Right lung (tissue), 5 donors: ENCODE measurements around the gene MAP2K3. TPM values are rescaled to one million over a fixed set of nuclear protein-coding genes. Genes with fewer than 3 reads are reported as not detected.

Source experiments
- DNase-seq, 2 donors: peaks; one replicate each; pipeline ENCODE4 v3.0.0-alpha.2; 2013
- polyA plus RNA-seq, 5 donors: library from polyadenylated mRNA; unstranded; fragments of 120-200 nt; gene quantifications; one replicate each; pipeline versions ENCODE4 v1.2.1 to v1.2.3, GENCODE V29; 2013; ENCODE audit warnings: inconsistent platforms in 1 of 5, low replicate concordance in 1 of 5; ENCODE audit not compliant: insufficient read length in 5 of 5, insufficient read depth in 1 of 5

Gene MAP2K3
- polyA plus RNA-seq, 5 donors: 19.1 to 30.8 (median 27.2) TPM

- no peak for DNase-seq
Measured at GRCh38 chr17:21363776-21364642, 79.5 kb downstream of the MAP2K3 start.

Other genes starting within 250 kb of the MAP2K3 start
- 100 to 1,000 TPM; 183 to 211 (median 189) TPM for gene USP22, start 241.7 kb upstream of the MAP2K3 start, polyA plus RNA-seq
- 10 to 100 TPM; 24.5 to 28.1 (median 25.0) TPM for gene DHRS7B, start 157.7 kb upstream of the MAP2K3 start, polyA plus RNA-seq
- gene TMEM11, start 70.5 kb upstream of the MAP2K3 start, polyA plus RNA-seq: 10 to 100 TPM; 17.4 to 25.2 (median 20.7) TPM
- 1 to 10 TPM; 7.4 to 9.3 (median 8.8) TPM for gene NATD1, start 31.3 kb upstream of the MAP2K3 start, polyA plus RNA-seq
- 1 to 10 TPM; 2.6 to 6.0 (median 3.6) TPM for gene KCNJ12, start 91.6 kb downstream of the MAP2K3 start, polyA plus RNA-seq